Measurements from ENCODE around the gene SOSTDC1.

DNA sequence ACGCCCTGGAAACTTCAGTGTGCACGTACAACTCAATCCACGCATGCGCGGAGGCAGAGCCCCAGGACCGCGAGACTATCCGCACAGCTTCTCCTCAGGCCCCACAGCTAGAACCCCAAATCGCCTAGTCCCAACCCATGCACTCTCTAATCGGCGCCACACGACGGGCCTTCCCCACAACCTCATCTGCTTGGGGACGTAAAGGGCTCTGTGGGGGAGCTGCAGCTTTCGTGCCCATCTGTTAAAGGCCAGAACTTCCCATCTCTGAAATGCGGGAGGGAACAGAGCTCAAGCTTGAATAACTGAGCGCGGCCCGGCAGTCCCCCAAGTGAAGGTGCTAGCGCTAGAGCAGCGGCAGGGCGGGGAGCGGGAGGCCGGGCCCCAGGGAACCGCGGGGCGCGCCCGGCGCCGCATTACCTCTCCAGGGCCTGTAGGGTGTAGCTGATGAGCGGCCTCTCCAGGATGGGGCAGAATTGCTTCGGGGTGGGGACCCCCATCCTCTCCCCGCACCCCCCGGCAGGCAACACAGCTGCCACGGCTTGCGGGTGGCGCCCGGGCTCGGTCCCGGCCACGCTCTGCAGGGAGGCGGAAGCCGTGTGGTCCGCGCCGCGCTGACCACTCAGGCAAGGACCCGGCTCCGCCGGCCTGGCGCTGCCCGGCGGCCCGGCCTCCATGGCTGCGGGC lies 44.7 kb downstream of the SOSTDC1 start:
- TF ChIP-seq, protein P1, sequence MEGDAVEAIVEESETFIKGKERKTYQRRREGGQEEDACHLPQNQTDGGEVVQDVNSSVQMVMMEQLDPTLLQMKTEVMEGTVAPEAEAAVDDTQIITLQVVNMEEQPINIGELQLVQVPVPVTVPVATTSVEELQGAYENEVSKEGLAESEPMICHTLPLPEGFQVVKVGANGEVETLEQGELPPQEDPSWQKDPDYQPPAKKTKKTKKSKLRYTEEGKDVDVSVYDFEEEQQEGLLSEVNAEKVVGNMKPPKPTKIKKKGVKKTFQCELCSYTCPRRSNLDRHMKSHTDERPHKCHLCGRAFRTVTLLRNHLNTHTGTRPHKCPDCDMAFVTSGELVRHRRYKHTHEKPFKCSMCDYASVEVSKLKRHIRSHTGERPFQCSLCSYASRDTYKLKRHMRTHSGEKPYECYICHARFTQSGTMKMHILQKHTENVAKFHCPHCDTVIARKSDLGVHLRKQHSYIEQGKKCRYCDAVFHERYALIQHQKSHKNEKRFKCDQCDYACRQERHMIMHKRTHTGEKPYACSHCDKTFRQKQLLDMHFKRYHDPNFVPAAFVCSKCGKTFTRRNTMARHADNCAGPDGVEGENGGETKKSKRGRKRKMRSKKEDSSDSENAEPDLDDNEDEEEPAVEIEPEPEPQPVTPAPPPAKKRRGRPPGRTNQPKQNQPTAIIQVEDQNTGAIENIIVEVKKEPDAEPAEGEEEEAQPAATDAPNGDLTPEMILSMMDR (IDR thresholded peaks at IDR 0.05), result peak in 2 of 3 donors; percentile 33 to 41
- TF ChIP-seq POLR2AphosphoS5 (IDR thresholded peaks at IDR 0.05), result peak; percentile 67 to 93 (median 90)
